HUES48 (cell line): ENCODE data around the gene PLD6.

Experiments
- H3K27ac ChIP-seq: one replicate; pipeline ENCODE4 v1.7.0; 2013; ENCODE audit warnings: low read depth, low read length, inconsistent platforms
- H3K27me3 ChIP-seq: 2 replicates; pipeline ENCODE4 v1.6.1; 2013; ENCODE audit warnings: mild to moderate bottlenecking, low read length; ENCODE audit not compliant: control insufficient read depth, insufficient read depth
- H3K36me3 ChIP-seq: 2 replicates; pipeline ENCODE4 v1.6.1; 2013; ENCODE audit warnings: low read length; ENCODE audit not compliant: control insufficient read depth, insufficient read depth
- H3K4me1 ChIP-seq: 2 replicates; pipeline ENCODE4 v1.6.1; 2013; ENCODE audit warnings: mild to moderate bottlenecking, low read length; ENCODE audit not compliant: control insufficient read depth, insufficient read depth
- H3K4me3 ChIP-seq: 2 replicates; pipeline ENCODE4 v1.5.1; 2013; ENCODE audit warnings: mild to moderate bottlenecking, low read depth, low read length
- H3K9ac ChIP-seq: 2 replicates; pipeline ENCODE4 v1.6.1; 2013; ENCODE audit warnings: mild to moderate bottlenecking, low read depth, low read length, moderate library complexity
- H3K9me3 ChIP-seq: 2 replicates; pipeline ENCODE4 v1.6.1; 2013; ENCODE audit warnings: low read length; ENCODE audit not compliant: control insufficient read depth, insufficient read depth

Gene PLD6

DNA sequence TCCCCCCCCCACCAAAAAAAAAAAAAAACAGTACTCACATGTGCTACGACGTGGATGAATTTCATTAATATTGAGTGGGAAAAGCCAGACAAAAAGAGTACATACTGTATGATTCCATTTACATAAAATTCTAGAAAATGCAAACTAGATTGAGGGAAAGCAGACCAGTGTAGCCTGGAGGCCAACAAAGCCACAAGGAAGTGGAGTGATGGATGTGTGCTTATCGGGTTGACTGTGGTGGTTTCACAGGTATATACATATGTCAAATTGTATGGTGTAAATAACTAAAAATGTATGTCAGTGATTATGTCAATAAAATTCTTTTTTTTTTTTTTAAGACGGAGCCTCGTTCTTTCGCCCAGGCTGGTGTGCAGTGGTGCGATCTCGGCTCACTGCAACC, 1.9 kb upstream of the PLD6 start:
- no peaks in the 10 kb centered on the region for H3K4me1 ChIP-seq
- no peak overlapping the region for H3K9ac ChIP-seq
- H3K36me3 ChIP-seq: peaks cover 4% of the 10 kb centered on the region
- H3K9me3 ChIP-seq: no peaks in the 10 kb centered on the region
- no peaks in the 10 kb centered on the region for H3K27me3 ChIP-seq
- no peak overlapping the region for H3K27ac ChIP-seq
- no peak overlapping the region for H3K4me3 ChIP-seq

DNA sequence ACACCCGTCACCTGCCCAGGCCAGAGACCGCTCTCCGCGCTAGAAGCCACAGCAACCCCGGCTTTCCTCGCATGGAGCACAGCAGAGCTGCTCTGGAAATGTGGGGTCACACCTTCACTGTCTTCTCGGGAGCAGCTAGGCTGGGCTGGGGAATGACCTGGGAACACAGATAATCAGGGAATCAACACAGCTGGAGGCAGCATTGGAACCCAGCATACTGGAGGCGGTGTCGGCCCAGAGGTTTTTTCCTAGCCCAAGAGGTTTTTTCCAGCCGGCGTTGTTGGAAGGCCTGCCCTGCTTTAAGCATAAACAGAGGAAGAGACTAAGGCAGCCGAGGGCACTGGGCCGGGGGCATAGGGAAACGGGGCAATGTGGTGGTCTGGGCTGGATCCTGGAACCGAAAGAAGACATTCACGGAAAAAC, 791 bp upstream of the PLD6 start:
- no peak overlapping the region for H3K27ac ChIP-seq
- H3K9me3 ChIP-seq: no peaks in the 10 kb centered on the region
- H3K27me3 ChIP-seq: no peaks in the 10 kb centered on the region
- H3K9ac ChIP-seq: no peak overlapping the region
- no peaks in the 10 kb centered on the region; the same call in 1 of the 2 replicates for H3K36me3 ChIP-seq
- H3K4me3 ChIP-seq: no peak overlapping the region
- no peaks in the 10 kb centered on the region for H3K4me1 ChIP-seq

DNA sequence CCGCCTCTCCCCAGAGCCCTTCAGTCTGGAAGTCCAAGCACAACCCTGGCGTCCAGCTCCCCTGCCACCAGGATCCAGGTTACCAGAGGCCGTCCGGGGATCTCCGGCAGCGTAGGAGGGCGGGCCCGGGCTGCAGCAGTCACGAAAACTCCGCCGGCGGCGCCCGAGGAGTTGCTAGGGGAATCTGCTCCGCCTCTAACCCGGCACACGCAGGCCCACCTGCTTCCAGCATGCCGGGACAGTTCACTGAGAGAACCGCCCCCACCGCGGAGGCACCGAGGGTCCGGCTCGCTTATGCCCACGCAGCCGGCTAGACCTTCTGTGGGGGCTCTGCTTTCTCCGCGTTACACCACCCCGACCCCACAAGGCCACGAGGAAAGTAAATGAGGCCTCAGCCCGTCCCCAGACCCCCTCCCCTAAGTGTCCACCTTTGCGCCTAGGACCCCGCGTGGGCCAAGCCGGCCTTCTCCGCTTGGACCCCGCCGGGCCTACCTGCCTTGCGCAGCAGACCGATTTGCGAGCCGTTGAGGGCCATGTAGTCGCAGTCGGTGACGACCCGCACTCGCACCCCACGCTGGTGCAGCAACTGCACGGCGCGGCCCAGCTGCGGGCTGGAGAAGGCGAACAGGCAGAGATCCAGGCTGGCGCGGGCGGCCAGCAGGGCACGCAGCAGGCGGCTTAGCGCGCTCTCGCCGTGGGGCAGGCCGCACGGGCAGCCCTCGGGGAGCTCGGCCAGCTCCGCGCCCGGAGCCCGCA, 587 bp downstream of the PLD6 start:
- H3K9me3 ChIP-seq: no peaks in the 10 kb centered on the region
- no peak overlapping the region for H3K4me3 ChIP-seq
- no peaks in the 10 kb centered on the region for H3K27me3 ChIP-seq
- no peaks in the 10 kb centered on the region for H3K4me1 ChIP-seq
- no peaks in the 10 kb centered on the region for H3K36me3 ChIP-seq
- H3K27ac ChIP-seq: no peak overlapping the region
- no peak overlapping the region for H3K9ac ChIP-seq

DNA sequence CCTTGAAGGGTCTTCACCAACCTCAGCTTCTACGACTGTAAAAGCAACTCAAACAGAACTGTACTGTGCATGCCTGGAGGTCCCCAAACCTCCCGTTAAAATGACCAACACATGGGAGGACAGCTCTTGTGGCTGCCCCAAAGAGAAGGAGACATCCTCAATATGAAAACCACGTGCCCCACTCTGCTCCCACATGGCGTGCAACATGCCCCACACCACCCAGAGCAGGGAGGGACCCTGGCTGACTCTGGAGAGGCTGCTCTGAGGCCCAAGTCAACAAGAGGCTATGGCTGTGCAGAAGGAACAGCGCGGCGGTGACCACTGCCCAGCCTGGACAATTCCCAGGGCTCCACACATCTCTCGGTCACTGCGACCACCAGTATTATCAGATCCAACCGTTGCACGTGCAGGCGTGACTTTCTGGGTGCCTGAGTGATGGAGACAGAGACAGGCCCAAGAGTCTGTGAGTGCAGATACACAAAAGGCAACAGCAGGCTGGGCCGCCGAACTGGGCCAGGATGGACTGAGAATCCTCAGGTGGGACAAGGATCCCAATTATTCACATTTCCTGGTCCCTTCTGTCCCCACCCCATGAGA, 1.4 kb downstream of the PLD6 start:
- H3K27me3 ChIP-seq: no peaks in the 10 kb centered on the region
- H3K4me3 ChIP-seq: no peak overlapping the region
- no peaks in the 10 kb centered on the region for H3K9me3 ChIP-seq
- H3K27ac ChIP-seq: no peak overlapping the region
- no peaks in the 10 kb centered on the region for H3K4me1 ChIP-seq
- no peaks in the 10 kb centered on the region for H3K36me3 ChIP-seq
- H3K9ac ChIP-seq: no peak overlapping the region

DNA sequence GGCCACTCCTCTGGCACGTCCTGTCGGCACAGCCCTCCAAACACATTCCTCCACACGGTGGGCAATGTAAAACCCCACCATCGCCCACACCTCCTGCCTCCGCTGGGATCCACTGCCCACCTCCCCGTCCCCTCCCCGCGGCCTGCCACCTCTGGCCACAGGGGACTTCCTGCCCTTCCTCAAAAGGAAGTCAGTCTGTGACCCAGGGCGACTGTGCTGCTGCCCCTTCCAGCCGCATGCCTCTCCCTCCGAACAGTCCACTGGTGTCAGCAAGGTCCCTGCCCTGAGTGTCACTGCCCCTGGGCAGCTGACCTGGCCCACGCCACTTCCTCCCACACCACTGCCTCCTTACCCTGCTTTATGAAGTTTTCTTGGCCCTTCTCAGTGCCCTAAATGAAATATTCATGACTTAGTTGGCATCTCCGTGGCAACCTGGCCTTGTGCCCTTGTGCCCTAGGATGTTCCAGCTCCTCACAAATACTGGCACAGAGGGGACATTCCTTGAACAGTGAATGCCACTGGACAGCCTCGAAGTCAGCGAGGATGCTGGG, 2.0 kb downstream of the PLD6 start:
- H3K4me3 ChIP-seq: no peak overlapping the region
- no peaks in the 10 kb centered on the region for H3K27me3 ChIP-seq
- H3K4me1 ChIP-seq: no peaks in the 10 kb centered on the region
- no peaks in the 10 kb centered on the region for H3K9me3 ChIP-seq
- no peaks in the 10 kb centered on the region for H3K36me3 ChIP-seq
- H3K9ac ChIP-seq: no peak overlapping the region
- no peak overlapping the region for H3K27ac ChIP-seq

DNA sequence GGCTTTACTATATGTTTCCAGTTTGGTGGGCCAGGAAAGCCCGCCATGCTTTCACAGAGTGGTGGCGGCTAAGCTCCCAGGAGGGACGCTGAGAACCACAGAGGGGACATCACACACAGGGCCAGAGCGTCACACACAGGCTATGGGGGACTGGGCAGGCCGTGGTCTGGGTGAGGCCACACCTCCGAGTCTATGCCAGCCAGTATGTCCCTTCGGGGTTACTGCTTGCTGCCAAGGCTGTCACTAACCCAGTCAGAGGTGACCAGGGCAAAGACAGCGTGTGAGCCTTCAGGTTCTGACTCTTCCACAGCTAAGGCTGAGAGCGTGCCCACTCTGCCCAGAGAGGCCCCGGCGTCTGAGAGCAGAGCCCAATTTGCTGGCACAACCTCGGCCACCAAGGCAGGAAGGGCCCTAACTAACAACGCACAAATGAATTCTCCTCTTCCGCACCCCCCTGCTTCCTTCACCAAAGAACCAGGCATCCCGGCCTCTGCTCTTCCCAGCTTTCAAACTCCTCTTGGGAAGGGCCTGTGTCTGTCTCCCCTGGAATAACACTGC, 2.9 kb downstream of the PLD6 start:
- no peak overlapping the region for H3K4me3 ChIP-seq
- no peaks in the 10 kb centered on the region for H3K36me3 ChIP-seq
- no peaks in the 10 kb centered on the region for H3K27me3 ChIP-seq
- no peaks in the 10 kb centered on the region for H3K9me3 ChIP-seq
- no peak overlapping the region for H3K27ac ChIP-seq
- no peak overlapping the region for H3K9ac ChIP-seq
- no peaks in the 10 kb centered on the region for H3K4me1 ChIP-seq

DNA sequence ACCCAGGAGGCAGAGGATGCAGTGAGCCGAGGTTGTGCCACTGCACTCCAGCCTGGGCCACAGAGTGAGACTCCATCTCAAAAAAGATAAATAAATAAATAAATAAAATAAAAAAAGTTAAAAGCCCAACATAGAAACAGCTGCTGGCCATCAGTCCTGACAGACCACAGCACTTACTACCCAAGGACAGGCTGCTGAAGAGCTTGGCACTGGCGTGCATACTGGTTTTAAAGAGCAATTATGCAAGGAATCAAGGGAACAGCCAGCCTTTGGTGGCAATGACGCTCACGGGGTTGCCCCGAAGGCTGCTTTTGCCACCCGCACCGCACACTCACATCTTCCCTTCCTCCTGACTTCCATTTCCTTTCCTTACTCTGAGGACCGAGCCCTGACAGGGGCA, 4.2 kb downstream of the PLD6 start:
- Histone ChIP-seq H3K27ac (no peak overlapping the region), H3K9me3 (no peaks in the 10 kb centered on the region), H3K27me3 (no peaks in the 10 kb centered on the region), H3K4me3 (no peak overlapping the region), H3K4me1 (no peaks in the 10 kb centered on the region), H3K9ac (no peak overlapping the region), H3K36me3 (no peaks in the 10 kb centered on the region)

DNA sequence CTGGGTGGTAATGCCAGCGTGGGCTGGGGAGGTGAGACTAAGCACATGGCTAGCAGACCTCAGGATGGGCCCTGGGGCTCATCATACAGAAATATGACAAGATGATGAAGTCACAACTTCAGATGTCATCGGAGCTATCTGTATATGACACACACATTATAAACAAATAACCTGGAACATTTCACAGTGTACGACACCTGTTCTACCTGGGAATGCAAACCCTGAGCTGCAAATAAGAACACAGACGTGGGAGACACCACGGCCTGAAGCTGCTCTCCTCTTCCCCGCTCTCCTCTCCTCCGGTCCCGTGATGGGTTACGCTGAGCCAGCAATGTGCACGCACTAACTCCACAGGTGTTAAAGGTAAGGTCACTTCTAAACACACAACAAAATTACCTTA, 4.9 kb downstream of the PLD6 start:
- Histone ChIP-seq H3K9ac (no peak overlapping the region), H3K9me3 (no peaks in the 10 kb centered on the region), H3K36me3 (no peaks in the 10 kb centered on the region), H3K4me1 (no peaks in the 10 kb centered on the region), H3K4me3 (no peak overlapping the region), H3K27me3 (no peaks in the 10 kb centered on the region), H3K27ac (no peak overlapping the region)

DNA sequence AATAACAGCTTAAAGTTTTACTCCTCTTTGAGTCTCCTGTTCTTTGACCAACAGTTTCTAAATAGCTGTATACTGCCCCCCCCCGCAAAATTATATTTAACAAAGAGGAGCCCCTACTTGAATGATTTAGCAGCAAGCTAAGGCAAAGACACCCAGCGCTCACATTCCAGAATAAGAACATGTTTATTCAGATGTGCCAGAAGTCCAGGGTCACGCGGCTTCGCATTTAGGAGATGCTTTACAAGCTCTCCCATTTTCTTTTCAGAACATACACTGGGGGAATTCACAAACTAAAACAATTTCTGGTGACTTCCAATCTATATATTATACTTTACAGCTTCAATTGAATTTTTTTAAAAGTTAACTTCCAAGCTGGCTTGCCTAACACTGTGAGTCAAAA, 5.3 kb downstream of the PLD6 start:
- H3K4me1 ChIP-seq: no peaks in the 10 kb centered on the region
- H3K9ac ChIP-seq: no peak overlapping the region
- no peaks in the 10 kb centered on the region for H3K27me3 ChIP-seq
- H3K36me3 ChIP-seq: no peaks in the 10 kb centered on the region
- H3K27ac ChIP-seq: no peak overlapping the region
- no peak overlapping the region for H3K4me3 ChIP-seq
- H3K9me3 ChIP-seq: no peaks in the 10 kb centered on the region

DNA sequence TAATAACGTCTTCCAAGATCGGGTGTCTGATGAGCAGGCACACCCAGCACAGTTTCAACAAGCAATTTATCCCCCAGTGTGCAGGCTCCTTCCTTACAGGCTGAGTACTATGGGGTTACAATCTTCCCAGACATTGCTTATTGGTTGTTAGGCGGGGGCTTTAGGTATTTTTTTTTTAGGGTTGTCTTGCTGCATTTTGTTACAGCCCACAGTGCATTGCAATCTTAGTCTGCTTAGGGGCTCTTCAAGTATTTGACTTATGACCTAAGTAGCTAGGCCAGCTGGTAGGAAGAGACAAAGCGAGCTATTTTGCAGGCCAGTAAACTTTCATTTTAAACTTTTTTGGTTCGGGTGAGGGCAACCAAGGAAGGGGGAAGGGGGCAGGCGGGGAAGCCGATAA, 5.8 kb downstream of the PLD6 start:
- Histone ChIP-seq H3K36me3 (no peaks in the 10 kb centered on the region), H3K9me3 (no peaks in the 10 kb centered on the region), H3K4me3 (no peak overlapping the region), H3K4me1 (no peaks in the 10 kb centered on the region), H3K27ac (no peak overlapping the region), H3K27me3 (no peaks in the 10 kb centered on the region), H3K9ac (no peak overlapping the region)

DNA sequence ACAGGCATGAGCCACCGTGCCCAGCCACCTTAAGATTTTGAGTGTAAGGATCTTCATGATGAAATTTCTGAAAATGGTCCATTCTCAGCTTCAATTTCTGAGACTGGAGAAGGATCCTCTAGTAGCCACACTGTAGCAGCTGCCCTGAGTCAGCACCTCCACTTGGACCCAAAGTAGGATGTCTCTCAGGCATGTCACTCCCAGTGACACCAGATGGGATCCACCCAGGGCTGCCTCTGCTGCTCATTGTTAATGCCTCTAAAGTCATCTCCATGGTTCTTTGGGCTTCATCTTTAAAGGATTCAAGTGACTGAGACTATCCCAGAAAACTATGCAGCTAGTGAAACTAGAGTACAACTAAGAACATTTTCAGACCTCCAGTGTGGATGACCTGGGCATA, 7.9 kb downstream of the PLD6 start:
- Histone ChIP-seq H3K27ac (no peak overlapping the region), H3K9ac (no peak overlapping the region), H3K27me3 (no peaks in the 10 kb centered on the region), H3K36me3 (no peaks in the 10 kb centered on the region), H3K4me3 (no peak overlapping the region), H3K4me1 (no peaks in the 10 kb centered on the region), H3K9me3 (no peaks in the 10 kb centered on the region)
